Peyer's patch (tissue), 4 donors: ENCODE data around the gene CDH12.

Experiments used
- CTCF ChIP-seq, 6 experiments: fragments of 450-650 bp in 4 of 6; fragments of 200-600 bp in 2 of 6; sonication (generic) in 1 of 6; IDR thresholded peaks; one replicate each; pipeline ENCODE4 v1.5.1; 2017 to 2019; ENCODE audit warnings: antibody characterized with exemption in 6 of 6, mild to moderate bottlenecking in 3 of 6, moderate library complexity in 1 of 6
- POLR2A ChIP-seq, 2 donors: fragments of 450-650 bp; IDR thresholded peaks; one replicate each; pipeline ENCODE4 v1.5.1; 2017; ENCODE audit warnings: antibody characterized with exemption in 2 of 2, mild to moderate bottlenecking in 2 of 2, moderate library complexity in 2 of 2

GRCh38 chr5:21831145-21831787 is 1021.9 kb downstream of the CDH12 start:
- no peak for TF ChIP-seq CTCF (IDR thresholded peaks at IDR 0.05)
- TF ChIP-seq POLR2A (IDR thresholded peaks at IDR 0.05) = no peak
